Neuronal stem cell (in vitro differentiated cells): ENCODE results near the gene CDR2.

ENCODE experiments used
- DNase-seq: peaks from one replicate; pipeline ENCODE4 v3.0.0-alpha.2; 2013; ENCODE audit warnings: low spot score
- H2AFZ ChIP-seq: one replicate; pipeline ENCODE4 v1.6.1; 2013; ENCODE audit warnings: mild to moderate bottlenecking, low read length, inconsistent platforms
- H2AK5ac ChIP-seq: 2 replicates; pipeline ENCODE4 v1.6.1; 2013; ENCODE audit warnings: low read depth, mild to moderate bottlenecking, inconsistent platforms, low read length, moderate library complexity, mixed read lengths
- H2BK120ac ChIP-seq: 2 replicates; pipeline ENCODE4 v1.6.1; 2013; ENCODE audit warnings: low read depth, mild to moderate bottlenecking, inconsistent platforms, low read length, moderate library complexity, mixed read lengths
- H2BK12ac ChIP-seq: one replicate; pipeline ENCODE4 v1.6.1; 2013; ENCODE audit warnings: low read length, inconsistent platforms
- H2BK15ac ChIP-seq: 2 replicates; pipeline ENCODE4 v1.6.1; 2013; ENCODE audit warnings: mild to moderate bottlenecking, low read length, inconsistent platforms, mixed read lengths
- H2BK5ac ChIP-seq: one replicate; pipeline ENCODE4 v1.6.1; 2013; ENCODE audit warnings: inconsistent platforms, mild to moderate bottlenecking, low read length, moderate library complexity
- H3K14ac ChIP-seq: one replicate; pipeline ENCODE4 v1.6.1; 2013; ENCODE audit warnings: low read length, inconsistent platforms
- H3K18ac ChIP-seq: 2 replicates; pipeline ENCODE4 v1.6.1; 2013; ENCODE audit warnings: low read length, inconsistent platforms
- H3K23ac ChIP-seq: 2 replicates; pipeline ENCODE4 v1.6.1; 2013; ENCODE audit warnings: low read depth, mild to moderate bottlenecking, mixed read lengths, low read length, inconsistent platforms; ENCODE audit not compliant: poor library complexity
- H3K27ac ChIP-seq: replicated peaks from 3 replicates; pipeline ENCODE4 v1.5.1; 2013; ENCODE audit warnings: low read length, inconsistent platforms
- H3K27me3 ChIP-seq, 3 experiments: 2 replicates each; pipeline ENCODE4 v1.6.1; 2013; ENCODE audit warnings: low read length in 3 of 3, mild to moderate bottlenecking in 2 of 3, inconsistent platforms in 1 of 3, low read depth in 1 of 3, mixed read lengths in 1 of 3, moderate library complexity in 1 of 3; ENCODE audit not compliant: control insufficient read depth in 3 of 3, insufficient read depth in 3 of 3
- H3K36me3 ChIP-seq, 2 donors: replicated peaks in 1 of 2; 2 replicates each; pipeline ENCODE4 v1.6.1; 2013; ENCODE audit warnings: low read length in 2 of 2; ENCODE audit not compliant: control insufficient read depth in 2 of 2, insufficient read depth in 2 of 2
- H3K4ac ChIP-seq: 2 replicates; pipeline ENCODE4 v1.6.1; 2013; ENCODE audit warnings: inconsistent platforms, mild to moderate bottlenecking, low read length, moderate library complexity
- H3K4me1 ChIP-seq, 2 donors: 1 replicate in 1 of 2; 2 replicates in 1 of 2; pipeline ENCODE4 v1.6.1; 2013; ENCODE audit warnings: low read length in 2 of 2, low read depth in 1 of 2; ENCODE audit not compliant: control insufficient read depth in 2 of 2, insufficient read depth in 1 of 2
- H3K4me2 ChIP-seq: one replicate; pipeline ENCODE4 v1.6.1; 2013; ENCODE audit warnings: mild to moderate bottlenecking, low read length, inconsistent platforms; ENCODE audit not compliant: insufficient read depth, poor library complexity, severe bottlenecking
- H3K4me3 ChIP-seq, 2 donors: 2 replicates each; pipeline ENCODE4 v1.5.1; 2013; ENCODE audit warnings: low read length in 2 of 2, mild to moderate bottlenecking in 2 of 2, inconsistent platforms in 1 of 2, moderate library complexity in 1 of 2
- H3K79me1 ChIP-seq: one replicate; pipeline ENCODE4 v1.6.1; 2013; ENCODE audit warnings: low read depth, mild to moderate bottlenecking, inconsistent platforms, low read length, moderate library complexity
- H3K9ac ChIP-seq: one replicate; pipeline ENCODE4 v1.6.1; 2013; ENCODE audit warnings: mild to moderate bottlenecking, low read depth, low read length, inconsistent platforms; ENCODE audit not compliant: poor library complexity
- H3K9me3 ChIP-seq, 2 donors: replicated peaks in 1 of 2; 2 replicates each; pipeline versions ENCODE3 to v1.6.1; 2013; ENCODE audit warnings: low read length in 2 of 2, mild to moderate bottlenecking in 2 of 2, inconsistent platforms in 1 of 2, low read depth in 1 of 2, mixed read lengths in 1 of 2, moderate library complexity in 1 of 2; ENCODE audit not compliant: control insufficient read depth in 2 of 2, insufficient read depth in 1 of 2
- H4K8ac ChIP-seq: one replicate; pipeline ENCODE4 v1.6.1; 2013; ENCODE audit warnings: low read depth, mild to moderate bottlenecking, inconsistent platforms, low read length, moderate library complexity
- H4K91ac ChIP-seq: one replicate; pipeline ENCODE4 v1.6.1; 2013; ENCODE audit warnings: low read length, low read depth, mild to moderate bottlenecking, inconsistent platforms; ENCODE audit not compliant: poor library complexity
- WGBS, 2 donors: extraction: QIAGEN DNeasy Blood & Tissue Kit; methylation state at CpG; one replicate each; pipeline ENCODE4 v1.1.7; 2013; ENCODE audit warnings: missing lambda C conversion rate in 2 of 2, mixed read lengths in 1 of 2; ENCODE audit not compliant: insufficient read length in 2 of 2, insufficient replicate concordance in 1 of 2; ENCODE audit errors: extremely low coverage in 2 of 2; 5-methylcytosine and 5-hydroxymethylcytosine counted together

Gene CDR2

DNA sequence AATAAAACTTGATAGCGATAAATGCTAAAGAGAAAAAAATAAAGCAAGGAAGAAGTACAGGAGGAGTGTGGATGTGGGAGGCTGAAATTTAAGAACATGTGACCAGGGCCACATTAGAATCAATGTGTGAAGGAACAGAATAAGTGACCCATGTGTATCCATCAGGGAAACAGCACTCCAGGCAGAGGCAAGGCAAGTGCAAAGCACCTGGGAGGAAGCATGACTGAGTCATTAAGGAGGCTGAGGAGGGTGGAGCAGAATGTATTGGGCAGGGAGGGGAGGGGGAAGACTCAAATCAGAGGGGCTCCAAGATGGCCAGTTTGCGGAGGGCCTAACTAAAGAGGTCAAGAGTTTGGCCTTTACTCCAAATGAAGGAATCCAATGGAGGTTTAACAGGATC lies 8.0 kb downstream of the CDR2 start:
- Histone ChIP-seq H2BK5ac (no peak overlapping the region), H3K18ac (no peak overlapping the region), H3K79me1 (no peaks in the 10 kb centered on the region), H2BK12ac (no peak overlapping the region), H3K27ac (no peak overlapping the region), H3K9ac (no peak overlapping the region), H3K27me3 (no peaks in the 10 kb centered on the region), H2AFZ (no peak overlapping the region), H4K8ac (no peak overlapping the region), H4K91ac (no peak overlapping the region), H3K14ac (no peak overlapping the region), H3K4me3 (no peak overlapping the region), H3K4me2 (no peak overlapping the region), H3K23ac (no peak overlapping the region), H2BK15ac (no peak overlapping the region), H2AK5ac (no peak overlapping the region), H3K4me1 (peaks cover 0 to 3% of the 10 kb centered on the region in 2 donors), H3K9me3 (no peaks in the 10 kb centered on the region), H2BK120ac (no peak overlapping the region), H3K36me3 (peaks cover 4 to 29% of the 10 kb centered on the region in 2 donors), H3K4ac (no peak overlapping the region)
- DNase-seq: no peak
- no CpG with 5 or more reads among the region's 2 CpGs for WGBS, 2 donors

- Histone ChIP-seq H3K27me3 (no peaks in the 10 kb centered on the region), H3K9me3 (no peaks in the 10 kb centered on the region), H3K4me2 (no peak overlapping the region), H2BK15ac (no peak overlapping the region), H3K4ac (no peak overlapping the region), H2AK5ac (no peak overlapping the region), H2AFZ (no peak overlapping the region), H2BK120ac (no peak overlapping the region), H3K79me1 (no peaks in the 10 kb centered on the region), H3K4me1 (peaks cover 0 to 3% of the 10 kb centered on the region in 2 donors), H3K36me3 (peaks cover 4 to 35% of the 10 kb centered on the region in 2 donors), H2BK5ac (no peak overlapping the region), H3K18ac (no peak overlapping the region), H3K27ac (no peak overlapping the region), H4K8ac (no peak overlapping the region), H3K4me3 (no peak overlapping the region), H2BK12ac (no peak overlapping the region), H3K9ac (no peak overlapping the region), H3K23ac (no peak overlapping the region), H3K14ac (no peak overlapping the region), H4K91ac (no peak overlapping the region)
- DNase-seq: no peak
- WGBS, 2 donors: no CpG with 5 or more reads among the region's 2 CpGs
These were observed 10.2 kb downstream of the CDR2 start for GRCh38 chr16:22364241-22364640.

DNA sequence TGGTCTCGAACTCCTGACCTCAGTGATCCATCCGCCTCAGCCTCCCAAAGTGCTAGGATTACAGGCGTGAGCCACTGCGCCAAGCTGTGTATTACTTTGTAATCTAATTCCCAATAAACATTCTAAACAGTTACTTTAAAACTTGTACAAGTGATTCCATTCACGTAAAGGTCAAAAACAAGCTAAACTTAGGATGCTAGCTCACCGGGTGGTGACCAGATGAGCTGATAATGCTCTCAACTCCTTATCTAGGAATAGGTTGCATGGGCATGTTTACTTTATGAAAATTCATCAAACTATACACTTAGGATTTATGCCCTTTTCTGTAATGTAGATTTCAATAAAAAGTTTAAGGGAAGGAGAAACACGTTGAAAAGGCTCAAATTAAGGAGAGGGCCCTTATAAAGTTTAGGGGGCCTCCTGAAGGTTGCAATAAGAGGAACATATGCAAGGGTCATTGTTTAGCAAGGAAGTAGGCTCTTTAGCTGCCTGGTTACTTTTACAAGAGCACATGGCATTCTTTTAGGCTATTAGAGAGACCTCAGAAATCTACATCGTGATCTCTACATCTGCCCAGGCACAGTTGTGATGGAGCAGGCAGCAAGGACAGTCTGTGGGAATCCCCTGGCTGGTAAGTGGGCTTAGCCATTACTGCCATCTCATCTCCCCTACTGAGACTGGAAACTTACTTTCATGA lies 13.3 kb downstream of the CDR2 start:
- Histone ChIP-seq H3K79me1 (no peaks in the 10 kb centered on the region), H3K23ac (no peak overlapping the region), H4K91ac (no peak overlapping the region), H2BK15ac (no peak overlapping the region), H3K9me3 (no peaks in the 10 kb centered on the region), H3K9ac (no peak overlapping the region), H2BK120ac (no peak overlapping the region), H3K14ac (no peak overlapping the region), H2BK12ac (no peak overlapping the region), H3K4me2 (no peak overlapping the region), H3K4me1 (no peaks in the 10 kb centered on the region), H3K4me3 (no peak overlapping the region), H2AK5ac (no peak overlapping the region), H3K4ac (no peak overlapping the region), H3K27me3 (no peaks in the 10 kb centered on the region), H3K36me3 (peaks cover 4 to 38% of the 10 kb centered on the region in 2 donors), H2BK5ac (no peak overlapping the region), H2AFZ (no peak overlapping the region), H4K8ac (no peak overlapping the region), H3K27ac (no peak overlapping the region), H3K18ac (no peak overlapping the region)
- no peak for DNase-seq
- WGBS, 2 donors: no CpG with 5 or more reads among the region's 8 CpGs

DNA sequence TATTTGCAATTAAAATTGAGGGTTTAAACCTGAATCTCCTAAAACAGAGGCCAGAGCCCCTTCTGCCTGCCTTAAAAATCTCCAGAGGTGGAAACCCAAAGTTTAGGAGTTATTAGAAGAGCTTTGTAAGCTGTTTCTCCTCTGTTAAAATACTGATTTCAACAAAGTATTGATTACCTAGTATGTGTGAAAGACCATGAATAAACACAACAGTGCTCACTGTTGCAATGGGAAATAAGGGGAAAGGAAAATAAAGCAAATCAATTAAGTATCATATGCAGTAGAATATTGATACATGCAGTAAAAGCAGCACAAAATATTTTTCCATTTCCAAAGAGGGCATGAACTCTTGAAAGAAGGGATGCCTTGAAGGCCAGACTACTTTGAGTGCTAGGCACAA lies 14.7 kb downstream of the CDR2 start:
- no peak overlapping the region for H3K9ac ChIP-seq
- no peaks in the 10 kb centered on the region for H3K9me3 ChIP-seq
- no peak overlapping the region for H4K8ac ChIP-seq
- no peak overlapping the region for H3K27ac ChIP-seq
- no peak overlapping the region for H2AFZ ChIP-seq
- H2AK5ac ChIP-seq: no peak overlapping the region
- no peaks in the 10 kb centered on the region for H3K27me3 ChIP-seq
- H3K79me1 ChIP-seq: no peaks in the 10 kb centered on the region
- no peak overlapping the region for H2BK120ac ChIP-seq
- H4K91ac ChIP-seq: no peak overlapping the region
- no peak for DNase-seq
- no peak overlapping the region for H3K4me3 ChIP-seq
- peaks cover 2 to 34% of the 10 kb centered on the region in 2 donors for H3K36me3 ChIP-seq
- H3K18ac ChIP-seq: no peak overlapping the region
- H2BK15ac ChIP-seq: no peak overlapping the region
- no peak overlapping the region for H3K4me2 ChIP-seq
- no peak overlapping the region for H3K14ac ChIP-seq
- H2BK12ac ChIP-seq: no peak overlapping the region
- no peak overlapping the region for H3K23ac ChIP-seq
- no peaks in the 10 kb centered on the region for H3K4me1 ChIP-seq
- no peak overlapping the region for H3K4ac ChIP-seq
- no peak overlapping the region for H2BK5ac ChIP-seq
